GM18870 (cell line): ENCODE measurements around the gene TP53BP1.

Experiments
- ATAC-seq: cut with Tn5 transposase; IDR thresholded peaks from one replicate; pipeline ENCODE4 v1.9.1; 2021; ENCODE audit warnings: moderate library complexity; ENCODE audit not compliant: unreplicated experiment

Gene TP53BP1

DNA sequence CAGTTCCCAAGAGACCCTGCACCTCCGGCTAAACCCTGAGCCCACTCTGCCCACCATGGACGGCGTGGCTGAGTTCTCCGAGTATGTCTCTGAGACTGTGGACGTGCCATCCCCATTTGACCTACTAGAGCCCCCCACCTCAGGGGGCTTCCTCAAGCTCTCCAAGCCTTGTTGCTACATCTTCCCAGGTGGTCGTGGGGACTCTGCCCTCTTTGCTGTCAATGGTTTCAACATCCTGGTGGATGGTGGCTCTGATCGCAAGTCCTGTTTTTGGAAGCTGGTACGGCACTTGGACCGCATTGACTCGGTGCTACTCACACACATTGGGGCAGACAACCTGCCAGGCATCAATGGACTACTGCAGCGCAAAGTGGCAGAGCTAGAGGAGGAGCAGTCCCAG lies 28.5 kb upstream of the TP53BP1 start:
- no peak for ATAC-seq

DNA sequence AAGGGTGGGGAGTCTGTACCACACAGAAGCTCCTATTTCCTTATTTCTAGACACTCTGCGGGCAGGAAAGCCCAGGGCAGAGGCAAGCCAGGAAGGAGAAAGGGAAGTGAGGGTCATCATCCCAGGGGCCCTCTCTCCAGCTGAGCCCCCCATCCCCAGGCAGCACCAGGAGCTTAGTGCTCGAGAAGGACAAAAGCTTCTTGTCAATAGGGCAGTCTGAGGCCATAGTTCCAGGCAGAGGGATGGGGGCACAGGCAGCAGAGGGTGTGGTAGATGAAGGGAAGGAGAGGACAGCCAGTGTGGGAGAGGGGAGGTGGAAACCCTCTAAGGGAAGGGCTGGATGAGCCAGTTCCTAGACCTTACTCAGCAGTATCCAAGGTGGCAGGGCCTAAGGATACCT lies 27.2 kb upstream of the TP53BP1 start:
- ATAC-seq: no peak

DNA sequence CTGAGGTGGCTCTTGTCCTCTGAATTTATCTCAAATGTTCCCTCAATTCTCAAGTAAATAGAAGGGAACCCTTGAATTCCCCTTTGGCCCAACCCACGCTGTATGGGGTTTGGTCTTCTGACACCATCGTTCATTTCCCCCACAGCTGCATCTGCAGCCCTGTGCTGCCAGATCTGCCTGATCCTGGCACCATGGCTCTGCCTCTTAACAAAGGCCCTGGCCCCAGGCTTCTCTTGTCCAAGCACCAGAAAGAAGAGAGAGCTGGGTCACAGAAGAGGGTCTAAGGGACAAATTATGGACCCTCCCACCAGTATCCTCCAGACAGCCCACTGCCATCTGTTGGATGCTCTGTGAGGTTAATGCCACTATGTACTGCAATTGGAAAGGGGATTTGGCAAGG lies 26.2 kb upstream of the TP53BP1 start:
- ATAC-seq: no peak

DNA sequence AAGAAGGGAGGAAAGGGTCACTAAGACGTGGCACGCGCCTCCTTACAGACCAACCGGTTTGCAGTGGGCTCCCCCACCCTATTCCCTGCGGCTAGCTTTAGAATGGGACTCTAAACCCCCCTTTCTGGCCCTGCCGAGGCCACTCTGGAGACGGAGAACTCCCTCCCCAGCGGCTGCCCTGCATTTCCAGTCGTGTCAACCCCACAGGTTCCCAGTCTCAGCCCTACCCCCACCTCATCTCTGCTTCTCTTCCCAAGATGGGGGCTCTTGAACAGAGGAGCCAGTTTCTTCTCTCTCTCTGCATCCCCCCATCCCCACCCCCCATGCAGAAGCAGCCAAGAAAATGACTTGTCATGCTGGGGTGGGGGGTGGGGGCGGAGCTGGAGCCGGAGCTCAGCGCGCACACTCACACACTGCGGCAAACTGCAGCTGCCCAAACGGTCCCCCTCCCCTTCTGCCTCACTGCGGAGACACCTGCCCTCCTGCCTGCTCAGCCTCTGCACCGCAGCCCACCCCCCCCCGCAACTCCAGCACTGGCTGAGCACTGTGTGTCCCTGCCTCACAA lies 25.3 kb upstream of the TP53BP1 start:
- ATAC-seq: no peak

DNA sequence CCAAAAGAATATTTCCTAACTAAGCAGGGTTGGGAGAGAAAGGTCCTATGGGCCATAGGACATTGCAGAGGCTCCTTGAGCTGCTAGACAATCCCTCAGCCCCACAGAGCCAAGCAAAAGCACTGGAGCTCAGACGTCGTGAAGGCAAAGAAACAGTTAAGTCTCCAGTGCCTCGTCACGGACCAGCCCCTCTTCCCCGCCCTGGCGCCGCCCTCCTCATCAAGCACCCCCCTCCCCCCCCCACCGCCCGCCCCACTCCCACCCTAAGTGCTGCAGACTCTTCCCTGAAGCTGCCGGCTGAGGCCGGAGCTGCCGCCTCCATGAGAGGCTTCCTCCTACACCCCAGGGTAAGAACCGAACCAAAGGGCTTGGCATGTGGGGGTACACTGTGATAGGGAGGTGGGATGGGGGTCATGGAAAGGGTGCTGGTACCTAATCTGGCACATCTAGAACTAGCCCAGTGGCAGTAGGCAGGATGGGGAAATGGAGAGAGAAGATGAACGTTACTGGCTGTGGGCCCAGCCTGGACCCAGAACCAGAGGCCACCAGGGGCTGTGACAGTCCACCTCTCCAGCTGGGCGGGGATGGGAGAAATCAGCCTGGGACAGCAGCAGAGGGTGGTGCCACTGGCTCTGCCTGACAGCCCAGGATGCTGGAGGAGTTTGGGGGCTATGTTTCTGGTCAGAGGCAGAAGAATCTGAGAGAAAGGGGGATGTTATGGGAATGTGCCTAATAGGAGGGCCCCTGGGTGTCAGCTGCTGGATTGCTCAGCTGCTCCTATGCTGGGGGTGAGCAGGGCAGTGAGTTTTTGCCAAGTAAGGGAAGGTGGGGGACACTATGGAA lies 24.6 kb upstream of the TP53BP1 start, which contains the start of gene MAP1A:
MAP1A (plus strand) TSS at position 255 of the 843 bp plus-strand sequence. CDS start 3,866 bp downstream, outside the sequence.
- no peak for ATAC-seq

DNA sequence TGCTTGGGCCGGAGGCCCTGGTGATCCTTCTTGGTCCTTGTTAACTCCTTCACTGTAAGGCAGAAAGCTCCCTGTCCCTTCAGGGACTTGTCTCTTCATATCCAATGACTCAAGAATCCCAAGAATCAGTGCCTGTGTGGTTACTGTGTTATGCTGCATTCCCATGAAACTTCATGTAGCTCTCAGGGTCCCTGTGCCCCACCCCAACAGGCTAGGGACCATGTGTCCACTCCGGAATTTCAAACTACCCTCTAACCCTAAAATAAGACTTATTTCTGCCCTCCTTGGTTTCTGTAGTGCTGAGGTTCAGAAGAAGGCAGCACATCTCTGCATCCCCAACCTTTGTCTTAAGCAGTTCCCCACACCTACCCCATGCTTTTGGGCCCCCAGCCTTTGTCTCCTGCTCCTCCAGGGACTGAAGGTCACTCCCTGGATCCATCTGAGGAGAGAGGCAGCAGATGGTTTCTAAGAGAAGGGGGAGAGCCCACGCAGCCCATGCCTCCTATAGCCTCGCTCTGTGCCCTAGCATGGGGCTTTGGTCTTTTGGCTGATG lies 23.9 kb upstream of the TP53BP1 start:
- no peak for ATAC-seq

DNA sequence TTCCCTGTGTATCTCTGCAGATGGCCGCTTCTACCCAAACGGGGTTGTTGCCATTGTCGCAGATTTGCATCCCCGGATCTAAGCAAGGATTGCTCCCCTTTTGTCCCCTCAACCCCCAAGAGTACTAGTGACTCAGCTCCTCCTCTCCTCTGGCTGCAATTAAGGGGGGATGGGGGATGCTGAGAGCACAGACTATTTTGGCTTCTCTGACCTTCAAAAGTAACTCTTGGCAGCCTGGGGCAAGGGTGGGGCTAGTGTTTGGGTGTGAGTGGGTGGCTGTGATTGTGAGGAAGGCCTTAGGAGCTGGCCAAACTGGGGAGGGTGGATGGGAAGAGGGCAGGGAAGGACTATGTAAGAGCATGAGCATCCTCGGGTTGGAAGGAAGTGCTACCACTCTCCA lies 23.2 kb upstream of the TP53BP1 start:
- no peak for ATAC-seq

DNA sequence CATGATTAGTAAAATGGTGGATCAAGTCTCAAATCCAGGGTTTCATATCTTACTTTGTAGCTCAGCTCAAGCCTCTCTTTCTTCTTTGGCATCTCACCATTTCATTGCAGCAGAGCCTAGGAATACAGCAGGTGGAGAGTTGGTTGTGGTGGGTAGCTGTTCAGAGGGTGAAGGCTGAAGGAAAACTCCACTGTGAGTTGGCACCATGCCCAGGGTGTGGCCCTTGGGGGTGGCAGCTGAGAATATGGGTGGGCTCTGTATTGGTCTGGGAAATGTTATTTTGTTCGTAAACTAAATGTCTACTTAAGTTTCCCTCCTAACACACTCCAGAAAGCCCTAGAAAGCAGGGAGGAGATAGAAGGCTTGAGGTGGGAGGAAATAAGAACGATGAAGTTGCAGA lies 22.8 kb upstream of the TP53BP1 start:
- no peak for ATAC-seq

DNA sequence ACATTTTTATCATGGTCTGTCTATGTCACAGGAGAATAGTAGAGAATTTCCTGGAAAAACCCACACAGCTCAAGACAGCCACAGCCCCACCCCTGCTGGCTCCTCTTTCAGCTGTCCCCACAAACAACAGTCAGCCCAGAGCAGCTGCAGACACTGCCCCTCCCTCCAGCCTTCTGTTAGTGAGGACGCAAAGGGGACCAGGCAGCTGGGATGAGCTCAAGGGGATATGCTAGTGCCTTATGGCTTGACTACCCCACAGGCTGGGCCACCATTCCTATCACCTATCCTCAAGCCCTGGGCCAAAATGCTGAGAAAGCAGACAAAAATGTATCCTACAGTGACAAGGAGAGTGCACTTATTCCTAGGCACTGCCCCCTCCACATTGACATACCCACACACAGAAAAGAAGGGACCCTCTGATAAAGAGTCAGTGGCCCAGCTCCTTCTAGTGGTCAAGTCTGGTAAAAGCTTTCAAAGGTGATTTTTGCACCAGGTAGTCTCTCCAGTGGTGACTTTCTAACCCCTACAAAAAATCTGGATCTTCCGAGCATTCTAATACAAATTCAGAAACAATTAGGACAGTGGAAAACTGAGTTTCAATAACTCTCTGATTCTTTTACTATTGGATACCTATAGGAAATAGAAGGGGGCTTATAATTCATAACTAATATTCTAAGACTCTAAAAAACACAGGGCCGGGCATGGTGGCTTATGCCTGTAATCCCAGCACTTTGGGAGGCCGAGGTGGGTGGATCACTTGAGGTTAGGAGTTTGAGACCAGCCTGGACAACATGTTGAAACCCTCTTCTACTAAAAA lies 21.5 kb upstream of the TP53BP1 start:
- ATAC-seq: no peak

DNA sequence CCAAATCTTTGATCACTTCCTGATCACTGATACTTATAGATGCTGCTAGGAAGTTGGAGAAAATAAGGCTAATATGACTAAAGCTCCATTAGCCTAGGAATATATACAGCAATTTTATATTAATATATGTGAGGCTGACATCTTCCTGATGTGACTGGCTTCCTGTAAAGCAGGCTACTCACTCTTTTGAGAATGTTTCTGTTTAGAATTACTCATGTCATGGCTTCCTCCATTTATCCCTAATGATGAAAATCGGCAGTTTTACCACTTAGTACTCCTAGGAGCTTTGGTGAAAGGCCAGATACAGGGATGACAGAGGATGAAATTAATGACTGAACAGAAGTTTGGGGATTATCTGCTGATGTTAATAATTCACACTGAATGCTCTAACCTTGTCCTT lies 20.6 kb upstream of the TP53BP1 start:
- ATAC-seq: no peak

DNA sequence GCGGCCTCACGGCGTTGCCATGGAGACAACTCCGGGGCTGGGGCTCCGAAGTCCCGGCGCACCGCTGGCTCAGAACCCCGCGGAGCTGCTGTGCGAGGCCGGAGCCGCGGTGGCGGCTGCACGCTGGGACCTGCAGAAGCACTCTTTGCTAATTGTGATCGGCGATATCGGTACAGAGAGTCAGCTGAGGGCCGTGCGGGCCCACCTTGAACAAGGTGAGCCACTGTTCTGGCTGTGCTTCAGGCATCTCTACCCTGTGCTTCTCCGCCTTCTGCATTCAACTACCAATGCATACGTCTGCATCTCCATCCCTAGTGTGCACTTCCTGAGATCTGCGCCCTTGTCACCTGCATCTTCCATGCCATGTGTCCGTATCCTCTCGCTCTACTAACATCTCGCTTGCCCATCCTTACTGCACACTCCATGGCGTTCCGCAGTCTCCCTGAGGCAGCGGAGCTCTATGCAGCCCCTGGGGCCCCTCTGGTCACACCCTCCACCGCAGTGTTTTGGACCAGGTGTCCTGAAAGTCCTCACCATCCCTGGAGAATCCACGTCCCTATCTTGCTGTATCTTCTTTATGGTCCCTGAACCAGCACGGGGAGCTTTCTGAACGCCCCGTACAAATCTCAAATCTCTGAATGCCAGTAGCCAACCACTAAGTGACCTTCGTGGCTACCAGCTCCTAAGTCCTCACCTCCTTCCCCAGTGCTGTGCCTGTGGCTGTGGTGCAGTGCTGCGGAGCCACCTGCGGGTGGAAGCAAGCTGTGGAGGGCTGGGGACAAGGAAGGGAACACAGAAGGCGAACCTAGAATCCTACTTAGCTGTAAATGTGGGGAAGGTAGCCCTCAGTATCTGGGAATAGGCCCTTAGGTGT lies 18.3 kb upstream of the TP53BP1 start:
- peak; percentile 29 for ATAC-seq

DNA sequence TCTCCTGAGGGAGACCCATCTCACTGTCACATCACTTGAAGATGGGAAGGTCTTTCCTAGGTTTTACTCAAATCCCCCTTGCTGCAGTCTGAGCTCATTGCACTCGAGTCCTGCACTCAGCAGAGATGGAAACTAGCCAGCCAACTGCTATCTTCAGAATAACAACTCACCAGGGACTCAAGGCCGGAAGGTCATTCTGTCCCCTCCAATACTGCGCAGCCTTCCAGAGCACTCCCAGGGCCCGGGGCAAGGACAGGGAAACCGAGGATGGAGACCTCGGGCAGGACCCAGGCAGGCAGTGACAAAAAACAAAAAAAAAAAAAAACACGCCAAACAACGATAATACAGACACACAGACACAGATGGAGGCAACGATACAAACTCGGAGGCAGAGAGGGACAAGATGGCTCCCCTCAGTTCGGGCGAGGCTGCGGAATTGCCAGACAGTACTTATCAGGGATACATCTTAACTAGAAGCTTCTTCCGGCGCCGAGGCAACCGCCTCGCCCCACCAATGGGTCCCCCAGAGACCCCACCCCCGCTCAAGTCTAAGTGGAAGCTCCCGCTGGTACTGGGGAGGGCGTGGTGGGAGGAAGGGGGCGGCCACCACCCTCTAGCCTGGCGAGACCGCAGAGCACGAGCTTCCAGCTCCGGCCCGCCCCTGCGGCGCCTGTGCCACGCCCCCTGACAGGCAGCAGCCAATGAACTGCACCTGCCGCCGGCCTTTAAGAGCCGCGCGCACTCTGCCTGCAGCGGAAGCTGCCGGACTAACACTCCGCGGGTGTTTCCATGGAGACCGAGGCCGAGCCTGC lies 17.4 kb upstream of the TP53BP1 start:
- ATAC-seq: peak; percentile 88

DNA sequence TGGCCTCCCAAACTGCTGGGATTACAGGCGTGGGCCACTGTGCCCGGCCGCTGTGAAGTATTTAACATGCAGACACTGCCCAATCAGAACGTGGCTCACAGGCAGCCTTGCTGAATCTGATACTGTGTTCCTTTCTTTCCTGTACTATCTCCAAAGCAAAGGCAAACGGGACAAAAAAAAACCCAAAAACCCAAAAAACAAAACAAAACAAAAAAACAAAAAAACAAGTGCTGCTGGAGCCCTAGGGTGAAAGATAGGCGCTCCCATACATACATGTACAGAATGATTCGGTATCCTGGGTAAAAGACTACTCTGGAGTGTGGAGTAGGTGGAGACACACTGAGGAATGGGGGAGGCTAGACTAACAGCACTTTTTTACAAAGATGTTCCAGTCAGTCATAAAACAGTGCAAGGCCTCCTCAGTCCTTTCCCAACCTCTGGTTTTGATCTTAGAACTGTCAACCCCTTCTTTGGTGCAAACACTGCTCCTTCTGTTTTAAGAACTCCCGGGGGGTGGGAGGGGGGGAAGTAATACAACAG lies 16.8 kb upstream of the TP53BP1 start:
- no peak for ATAC-seq

DNA sequence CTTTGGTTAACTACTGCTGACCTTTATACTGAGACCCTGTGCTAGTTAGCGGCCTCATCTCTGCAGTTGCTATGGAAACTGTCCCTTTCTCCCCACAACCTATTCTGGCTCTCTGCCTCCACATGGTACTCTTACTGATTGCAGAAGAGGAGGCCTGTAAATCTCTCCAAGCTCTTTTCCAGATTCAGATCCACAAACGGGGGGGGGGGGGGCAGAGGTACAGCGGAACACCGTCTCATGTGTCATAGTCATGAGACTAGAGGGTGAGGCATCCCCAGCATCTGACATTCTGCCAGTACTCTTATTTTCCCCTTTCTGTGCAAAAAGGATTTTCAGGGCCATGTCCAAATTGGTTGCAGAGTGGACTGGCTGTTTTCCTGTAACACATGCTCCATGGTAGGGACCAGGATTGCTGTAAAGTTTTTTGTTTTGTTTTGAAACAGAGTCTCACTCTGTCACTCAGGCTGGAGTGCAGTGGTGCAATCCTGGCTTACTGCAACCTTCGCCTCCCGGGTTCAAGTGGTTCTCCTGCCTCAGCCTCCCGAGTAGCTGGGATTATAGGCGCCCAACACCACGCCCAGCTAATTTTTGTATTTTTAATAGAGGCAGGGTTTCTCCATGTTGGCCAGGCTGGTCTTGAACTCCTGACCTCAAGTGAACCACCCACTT lies 16.2 kb upstream of the TP53BP1 start:
- ATAC-seq: no peak

DNA sequence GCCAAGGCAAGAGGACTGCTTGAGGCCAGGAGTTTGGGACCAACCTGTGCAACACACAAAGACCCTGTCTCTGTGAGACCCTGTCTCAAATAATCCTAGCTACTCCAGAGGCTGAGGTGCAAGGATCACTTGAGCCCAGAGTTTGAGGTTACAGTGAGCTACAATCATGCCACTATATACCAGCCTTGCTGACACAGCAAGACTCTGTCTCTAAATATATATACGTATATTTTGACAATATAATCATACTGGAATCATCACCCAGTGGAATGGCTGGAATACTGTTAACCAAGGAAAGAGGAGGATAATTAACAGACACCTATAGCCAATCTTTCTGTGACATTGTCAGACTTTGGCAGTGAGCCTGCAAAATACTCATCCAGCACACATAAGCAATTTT lies 15.5 kb upstream of the TP53BP1 start:
- ATAC-seq: no peak

DNA sequence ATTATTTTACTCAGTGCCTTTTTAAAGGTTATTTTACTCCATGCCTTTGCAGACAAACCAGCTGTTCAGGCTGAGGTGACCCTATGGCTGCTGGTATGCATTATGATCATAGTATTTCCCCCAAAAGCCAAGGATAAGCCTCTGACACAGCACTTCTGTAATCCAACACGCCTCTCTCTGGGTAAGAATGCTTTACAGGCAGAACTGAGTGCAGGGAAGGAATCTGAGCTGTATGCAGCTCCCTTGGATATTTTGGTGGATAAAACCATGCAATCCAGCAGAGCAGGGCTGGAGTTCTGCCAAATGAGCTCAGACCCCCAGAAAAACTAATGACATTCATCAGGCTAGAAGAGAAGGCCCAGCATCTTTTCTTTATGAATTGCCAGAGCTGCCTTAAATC lies 12.8 kb upstream of the TP53BP1 start:
- no peak for ATAC-seq

DNA sequence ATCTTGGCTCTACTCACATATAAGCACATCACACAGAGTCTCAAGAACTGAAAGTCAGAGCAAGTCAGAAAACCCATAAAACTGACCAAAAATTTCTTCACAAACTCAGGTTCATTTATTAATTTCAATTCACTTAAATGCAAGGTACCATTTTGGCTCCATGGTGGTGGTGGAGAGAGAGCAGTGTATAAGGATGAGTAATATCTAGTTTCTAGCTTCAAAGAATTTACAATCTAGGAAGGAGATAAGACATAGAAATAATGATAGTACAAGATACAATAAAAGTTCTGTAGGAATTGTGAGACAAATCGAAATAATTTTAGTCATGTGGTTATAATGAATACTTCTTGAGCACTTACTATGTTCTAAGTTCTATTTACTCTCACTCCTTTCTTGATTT lies 6.7 kb upstream of the TP53BP1 start:
- ATAC-seq: no peak

DNA sequence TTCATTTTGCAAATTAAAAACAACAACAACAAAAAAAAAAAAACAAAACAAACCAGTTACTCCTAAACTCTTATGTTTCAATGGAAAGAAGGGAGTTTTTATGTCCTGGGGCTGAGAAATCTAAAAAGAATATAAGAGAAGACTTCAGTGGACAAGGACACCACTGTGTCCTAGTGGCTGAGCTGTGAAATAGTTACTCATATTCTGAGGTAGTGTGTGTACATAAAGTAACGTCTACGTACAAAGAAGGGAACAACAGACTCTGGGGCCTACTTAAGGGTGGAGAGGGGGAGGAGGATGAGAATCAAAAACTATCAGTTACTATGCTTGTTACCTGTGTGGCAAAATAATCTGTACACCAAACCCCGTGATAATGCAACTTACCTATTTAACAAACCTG lies 6.0 kb upstream of the TP53BP1 start:
- ATAC-seq: no peak
